CD4-positive, alpha-beta T cell treated with Interleukin-2 at 100 ng/mL for 4 hours (primary cell): ENCODE results near the gene REC114.
"Not testable (repeated sequence)": the region's sequence is repeated elsewhere in the genome, so short reads cannot be mapped to it uniquely, and the experiment has no call there.

Experiments used
- DNase-seq: peaks from one replicate; pipeline ENCODE4 v3.0.0-alpha.2; 2020; ENCODE audit warnings: low spot score

Gene REC114

GRCh38 chr15:73442968-73443367, at the start of gene REC114:
REC114 (plus strand) TSS chr15:73443164; CDS start chr15:73443186, 22 bp downstream.
- DNase-seq: no peak

GRCh38 chr15:73393336-73393735, 49.6 kb upstream of the REC114 start:
- DNase-seq: no peak

GRCh38 chr15:73394782-73395181, 48.2 kb upstream of the REC114 start:
- DNase-seq: no peak

- no peak for DNase-seq
Measured at GRCh38 chr15:73395671-73396070, 47.3 kb upstream of the REC114 start.

- no peak for DNase-seq
Measured at GRCh38 chr15:73397461-73397860, 45.5 kb upstream of the REC114 start.

- no peak for DNase-seq
Measured at GRCh38 chr15:73398861-73399260, 44.1 kb upstream of the REC114 start.

- not testable (repeated sequence) for DNase-seq
Measured at GRCh38 chr15:73400222-73400621, 42.7 kb upstream of the REC114 start.

GRCh38 chr15:73403171-73403570, 39.8 kb upstream of the REC114 start:
- no peak for DNase-seq

- no peak for DNase-seq
Measured at GRCh38 chr15:73414876-73415275, 28.1 kb upstream of the REC114 start.

- DNase-seq: no peak
Measured at GRCh38 chr15:73424506-73424905, 18.5 kb upstream of the REC114 start.

GRCh38 chr15:73425510-73425909, 17.5 kb upstream of the REC114 start:
- DNase-seq: no peak

- DNase-seq: no peak
Measured at GRCh38 chr15:73426323-73426994, 16.5 kb upstream of the REC114 start.

GRCh38 chr15:73431329-73431728, 11.6 kb upstream of the REC114 start:
- not testable (repeated sequence) for DNase-seq

- no peak for DNase-seq
Measured at GRCh38 chr15:73433873-73434272, 9.1 kb upstream of the REC114 start.

- no peak for DNase-seq
Measured at GRCh38 chr15:73436613-73437012, 6.4 kb upstream of the REC114 start.

GRCh38 chr15:73437543-73438109, 5.3 kb upstream of the REC114 start:
- DNase-seq: no peak

GRCh38 chr15:73438651-73439050, 4.3 kb upstream of the REC114 start:
- DNase-seq: no peak

- no peak for DNase-seq
Measured at GRCh38 chr15:73440571-73440970, 2.4 kb upstream of the REC114 start.

GRCh38 chr15:73442421-73442820, 543 bp upstream of the REC114 start:
- DNase-seq: no peak

GRCh38 chr15:73447471-73447870, 4.5 kb downstream of the REC114 start:
- DNase-seq: not testable (repeated sequence)

- DNase-seq: peak; percentile 23
Measured at GRCh38 chr15:73448158-73448758, 5.3 kb downstream of the REC114 start.

- not testable (repeated sequence) for DNase-seq
Measured at GRCh38 chr15:73449980-73450379, 7.0 kb downstream of the REC114 start.

GRCh38 chr15:73454096-73454495, 11.1 kb downstream of the REC114 start:
- no peak for DNase-seq

GRCh38 chr15:73455876-73456275, 12.9 kb downstream of the REC114 start:
- DNase-seq: no peak
